ENCODE measurements around the gene NDUFS1.
"Not testable (repeated sequence)": the region's sequence is repeated elsewhere in the genome, so short reads cannot be mapped to it uniquely, and the experiment has no call there.

The NDUFS1 gene

DNA sequence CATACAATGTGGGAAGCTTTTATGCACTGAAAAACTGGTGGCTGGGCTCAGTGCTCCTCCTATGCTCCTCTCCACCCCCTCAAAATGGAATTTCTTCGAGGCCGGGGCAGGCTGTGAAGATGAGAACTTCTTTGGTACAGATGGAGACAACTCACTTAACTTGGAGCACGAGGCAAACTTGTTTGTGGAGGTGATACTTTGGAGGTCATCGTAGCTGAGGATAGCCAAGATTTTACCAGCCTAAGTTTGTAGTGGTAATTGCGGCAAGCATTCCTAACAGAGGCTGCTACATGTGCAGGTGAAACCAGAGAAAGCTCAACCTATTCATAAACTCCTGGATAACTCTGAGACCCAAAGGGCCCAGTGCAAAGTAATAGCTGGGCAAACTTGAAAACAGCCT lies 13.6 kb downstream of the NDUFS1 start:
- TF ChIP-seq, protein P1, sequence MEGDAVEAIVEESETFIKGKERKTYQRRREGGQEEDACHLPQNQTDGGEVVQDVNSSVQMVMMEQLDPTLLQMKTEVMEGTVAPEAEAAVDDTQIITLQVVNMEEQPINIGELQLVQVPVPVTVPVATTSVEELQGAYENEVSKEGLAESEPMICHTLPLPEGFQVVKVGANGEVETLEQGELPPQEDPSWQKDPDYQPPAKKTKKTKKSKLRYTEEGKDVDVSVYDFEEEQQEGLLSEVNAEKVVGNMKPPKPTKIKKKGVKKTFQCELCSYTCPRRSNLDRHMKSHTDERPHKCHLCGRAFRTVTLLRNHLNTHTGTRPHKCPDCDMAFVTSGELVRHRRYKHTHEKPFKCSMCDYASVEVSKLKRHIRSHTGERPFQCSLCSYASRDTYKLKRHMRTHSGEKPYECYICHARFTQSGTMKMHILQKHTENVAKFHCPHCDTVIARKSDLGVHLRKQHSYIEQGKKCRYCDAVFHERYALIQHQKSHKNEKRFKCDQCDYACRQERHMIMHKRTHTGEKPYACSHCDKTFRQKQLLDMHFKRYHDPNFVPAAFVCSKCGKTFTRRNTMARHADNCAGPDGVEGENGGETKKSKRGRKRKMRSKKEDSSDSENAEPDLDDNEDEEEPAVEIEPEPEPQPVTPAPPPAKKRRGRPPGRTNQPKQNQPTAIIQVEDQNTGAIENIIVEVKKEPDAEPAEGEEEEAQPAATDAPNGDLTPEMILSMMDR (IDR thresholded peaks at IDR 0.05; ENCODE audit: extremely low read depth, missing control alignments), result no peak
- no peak for DNase-seq (ENCODE audit: low spot score)

DNA sequence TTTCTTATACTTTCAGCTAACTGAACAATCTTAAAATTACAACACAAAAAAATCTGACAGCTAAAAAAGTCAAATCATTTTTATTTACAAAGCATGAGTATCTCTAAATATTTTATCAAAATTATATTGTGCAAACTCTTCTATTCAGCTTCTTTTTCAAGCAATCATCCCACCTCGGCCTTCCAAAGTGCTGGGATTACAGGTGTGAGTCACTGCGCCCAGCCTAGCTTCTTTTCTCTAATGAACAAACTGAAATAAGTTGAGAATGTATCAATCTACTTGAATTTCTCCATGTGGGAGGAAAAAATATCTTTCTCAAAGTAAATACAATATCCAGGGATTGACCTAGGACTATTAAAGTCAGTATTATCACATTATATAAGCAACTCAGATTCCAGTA lies 14.9 kb downstream of the NDUFS1 start:
- TF ChIP-seq, protein P1 (IDR thresholded peaks at IDR 0.05; ENCODE audit: extremely low read depth, missing control alignments), result no peak

DNA sequence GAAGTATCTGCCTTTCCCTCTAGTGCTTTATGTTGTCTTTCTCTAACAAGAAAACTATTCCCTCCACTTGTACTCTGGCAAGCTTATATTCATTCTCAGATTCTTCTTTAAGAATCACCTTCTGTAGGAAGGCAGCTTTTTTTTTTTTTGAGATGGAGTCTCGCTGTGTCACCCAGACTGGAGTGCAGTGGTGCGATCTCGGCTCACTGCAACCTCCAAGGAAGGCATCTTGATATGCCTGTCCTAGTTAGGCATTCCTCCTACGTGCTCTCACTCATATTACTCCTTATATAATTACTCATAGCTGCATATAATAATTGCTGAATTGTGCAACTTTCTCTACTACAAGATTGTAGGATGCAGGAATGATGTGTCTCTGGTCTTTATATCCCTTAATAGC lies 15.8 kb downstream of the NDUFS1 start:
- TF ChIP-seq, protein P1 (IDR thresholded peaks at IDR 0.05; ENCODE audit: extremely low read depth, missing control alignments), result no peak
- no peak for DNase-seq (ENCODE audit: low spot score)

More for the DNA sequence above, 14.9 kb downstream of the NDUFS1 start:
- DNase-seq (ENCODE audit: low spot score), result no peak

DNA sequence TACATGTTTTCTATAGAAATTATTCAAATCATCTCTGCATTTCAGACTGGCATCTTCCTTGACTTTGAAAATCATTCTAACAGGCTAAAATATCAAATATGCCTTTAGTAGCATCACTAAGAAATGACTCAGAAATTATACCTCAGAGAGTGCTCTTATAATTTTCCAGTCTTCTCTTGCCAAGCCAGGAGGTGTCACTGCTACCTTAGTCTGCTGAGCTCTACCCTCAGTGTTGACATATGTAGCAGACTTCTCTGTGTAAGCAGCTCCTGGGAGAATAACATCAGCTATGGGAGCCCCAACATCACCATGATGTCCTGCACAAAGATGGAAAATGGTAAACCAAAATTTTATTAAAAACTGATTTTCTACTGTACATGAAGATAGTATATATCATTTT lies 31.6 kb downstream of the NDUFS1 start:
- TF ChIP-seq, protein P1 (IDR thresholded peaks at IDR 0.05; ENCODE audit: extremely low read depth, missing control alignments), result no peak
- DNase-seq (ENCODE audit: low spot score), result no peak

DNA sequence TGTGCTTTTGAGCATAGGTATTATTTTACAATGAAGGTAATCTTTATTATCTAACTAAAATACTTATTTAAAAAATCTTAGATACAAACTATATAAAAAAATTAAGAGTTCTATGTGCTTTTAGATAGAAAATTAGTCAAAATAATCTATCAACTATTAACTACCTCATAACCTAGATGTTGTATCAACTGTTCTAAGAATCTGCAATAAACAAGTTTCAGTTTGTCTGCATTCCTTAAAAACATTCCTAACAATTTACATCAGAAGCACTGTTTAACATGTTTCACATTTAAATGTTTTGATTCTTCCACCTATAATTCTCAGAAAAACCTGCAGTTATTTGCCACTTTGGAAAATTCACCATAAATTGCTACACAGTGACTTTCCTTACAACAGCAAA lies 33.3 kb downstream of the NDUFS1 start:
- DNase-seq (ENCODE audit: low spot score), result no peak
- TF ChIP-seq, protein P1 (IDR thresholded peaks at IDR 0.05; ENCODE audit: extremely low read depth, missing control alignments), result no peak

DNA sequence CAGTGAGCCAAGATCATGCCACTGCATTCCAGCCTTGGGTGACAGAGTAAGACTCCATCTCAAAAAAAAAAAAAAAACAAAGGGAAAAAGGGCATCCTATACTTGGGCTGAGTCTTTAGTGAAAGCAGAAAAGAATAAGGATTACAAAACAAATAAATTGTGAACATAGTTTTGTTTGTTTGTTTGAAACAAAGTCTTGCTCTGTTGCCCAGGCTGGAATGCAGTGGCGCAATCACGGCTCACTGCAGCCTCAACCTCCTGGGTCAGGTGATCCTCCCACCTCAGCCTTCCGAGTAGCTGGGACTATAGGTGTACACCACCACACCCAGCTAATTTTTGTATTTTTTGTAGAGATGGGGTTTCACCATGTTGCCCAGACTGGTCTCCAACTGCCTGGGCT lies 36.7 kb downstream of the NDUFS1 start:
- DNase-seq (ENCODE audit: low spot score), result not testable (repeated sequence)

DNA sequence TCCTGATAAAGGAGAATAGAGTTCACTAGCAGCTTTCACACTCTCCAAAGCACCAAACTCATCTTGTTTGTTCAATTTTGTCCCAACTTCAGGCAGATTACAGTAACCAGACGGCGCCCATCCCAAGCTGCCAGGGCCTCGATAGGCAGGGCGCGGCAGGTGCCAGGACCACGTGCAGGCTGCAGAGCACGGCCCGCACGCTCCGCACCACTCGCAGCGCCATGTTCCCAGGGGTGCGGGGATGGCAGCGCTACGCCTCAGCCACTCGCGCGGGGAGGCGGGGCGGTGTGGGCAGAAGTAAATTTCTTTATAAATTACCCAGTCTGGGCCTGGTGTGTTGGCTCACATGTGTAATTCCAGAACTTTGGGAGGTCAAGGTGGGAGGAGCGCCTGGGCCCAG lies 43.0 kb downstream of the NDUFS1 start:
- no peak for DNase-seq (ENCODE audit: low spot score)
- TF ChIP-seq, protein P1 (IDR thresholded peaks at IDR 0.05; ENCODE audit: extremely low read depth, missing control alignments), result no peak

DNA sequence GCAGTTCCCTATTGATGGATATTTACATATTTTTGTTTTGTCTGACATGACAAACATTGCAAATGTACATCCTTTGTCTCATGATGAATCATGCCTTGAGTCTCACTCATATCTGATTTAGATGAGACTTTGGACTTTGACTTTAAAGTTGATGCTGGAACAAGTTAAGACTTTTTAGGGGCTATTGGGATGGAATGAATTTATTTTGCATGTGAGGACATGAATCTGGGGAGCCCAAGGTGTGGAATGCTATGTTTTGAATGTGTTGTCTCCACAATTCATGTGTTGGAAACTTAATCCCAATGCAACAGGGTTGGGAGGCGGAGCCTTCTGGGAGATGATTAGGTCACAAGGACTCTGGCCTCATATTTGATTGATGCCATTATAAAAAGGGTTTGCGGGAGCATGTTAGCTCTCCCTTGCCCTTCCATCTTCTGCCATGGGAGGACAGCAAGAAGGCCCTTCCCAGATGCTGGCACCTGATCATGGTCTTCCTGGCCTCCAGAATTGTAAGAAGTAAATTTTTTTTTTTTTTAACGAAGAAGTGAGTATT lies 44.1 kb downstream of the NDUFS1 start:
- TF ChIP-seq, protein P1 (IDR thresholded peaks at IDR 0.05; ENCODE audit: extremely low read depth, missing control alignments), result no peak
- no peak for DNase-seq (ENCODE audit: low spot score)
